SU-DHL-6 (cell line): ENCODE measurements around the gene IL17RC.
"Not testable (repeated sequence)": the region's sequence is repeated elsewhere in the genome, so short reads cannot be mapped to it uniquely, and the experiment has no call there.

Experiments
- EZH2phosphoT487 ChIP-seq: fragments of 200-600 bp; sonication (generic), shearing (Covaris generic); conservative IDR thresholded peaks from 2 replicates; pipeline ENCODE4 v1.6.1; 2018; ENCODE audit warnings: mild to moderate bottlenecking, antibody characterized with exemption, low read length, moderate library complexity, mixed read lengths
- TF ChIP-seq, protein P1 (sequence below): fragments of 200-600 bp; sonication (generic); IDR thresholded peaks from one replicate; pipeline ENCODE4 v1.5.1; 2017; ENCODE audit warnings: antibody characterized with exemption, mild to moderate bottlenecking, low read length, moderate library complexity; ENCODE audit not compliant: insufficient read depth, poor library complexity, severe bottlenecking

DNA sequence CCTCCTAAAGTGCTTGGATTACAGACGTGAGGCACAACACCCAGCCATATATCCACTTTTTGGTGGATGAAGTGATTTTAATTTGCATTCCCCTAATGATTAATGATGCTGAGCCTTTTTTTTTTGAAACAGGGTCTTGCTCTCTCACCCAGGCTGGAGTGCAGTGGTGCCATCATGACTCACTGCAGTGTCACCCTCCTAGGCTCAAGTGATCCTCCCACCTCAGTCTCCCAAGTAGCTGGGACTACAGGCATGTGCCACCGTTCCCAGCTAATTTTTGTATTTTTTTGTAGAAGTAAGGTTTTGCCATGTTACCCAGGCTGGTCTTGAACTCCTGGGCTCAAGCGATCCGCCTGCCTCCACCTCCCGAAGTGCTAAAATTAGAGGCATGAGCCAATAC, 44.8 kb upstream of the IL17RC start:
- TF ChIP-seq, protein P1, sequence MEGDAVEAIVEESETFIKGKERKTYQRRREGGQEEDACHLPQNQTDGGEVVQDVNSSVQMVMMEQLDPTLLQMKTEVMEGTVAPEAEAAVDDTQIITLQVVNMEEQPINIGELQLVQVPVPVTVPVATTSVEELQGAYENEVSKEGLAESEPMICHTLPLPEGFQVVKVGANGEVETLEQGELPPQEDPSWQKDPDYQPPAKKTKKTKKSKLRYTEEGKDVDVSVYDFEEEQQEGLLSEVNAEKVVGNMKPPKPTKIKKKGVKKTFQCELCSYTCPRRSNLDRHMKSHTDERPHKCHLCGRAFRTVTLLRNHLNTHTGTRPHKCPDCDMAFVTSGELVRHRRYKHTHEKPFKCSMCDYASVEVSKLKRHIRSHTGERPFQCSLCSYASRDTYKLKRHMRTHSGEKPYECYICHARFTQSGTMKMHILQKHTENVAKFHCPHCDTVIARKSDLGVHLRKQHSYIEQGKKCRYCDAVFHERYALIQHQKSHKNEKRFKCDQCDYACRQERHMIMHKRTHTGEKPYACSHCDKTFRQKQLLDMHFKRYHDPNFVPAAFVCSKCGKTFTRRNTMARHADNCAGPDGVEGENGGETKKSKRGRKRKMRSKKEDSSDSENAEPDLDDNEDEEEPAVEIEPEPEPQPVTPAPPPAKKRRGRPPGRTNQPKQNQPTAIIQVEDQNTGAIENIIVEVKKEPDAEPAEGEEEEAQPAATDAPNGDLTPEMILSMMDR = not testable (repeated sequence)
- not testable (repeated sequence) for TF ChIP-seq EZH2phosphoT487
